B cell (primary cell): ENCODE data around the gene IP6K2. TPM values are rescaled to one million over a fixed set of nuclear protein-coding genes. Genes with fewer than 3 reads are reported as not detected.

Experiments
- ATAC-seq: fragments of 200-7000 bp; cut with Tn5 transposase; one replicate; pipeline ENCODE4 v1.10.0; 2021; ENCODE audit warnings: low read depth, mild to moderate bottlenecking, moderate number of reproducible peaks, moderate library complexity
- CTCF ChIA-PET: fragments of 350-600 bp; sonication (Branson Sonifier 250); formaldehyde crosslinking; loops from one replicate; lab custom pipeline; 2021; ENCODE audit warnings: antibody characterized with exemption, inconsistent platforms; lab: Charles Lee
- POLR2A ChIA-PET: fragments of 350-600 bp; sonication (Branson Sonifier 250); formaldehyde crosslinking; loops from one replicate; lab custom pipeline; 2021; ENCODE audit warnings: antibody characterized with exemption; lab: Charles Lee
- DNase-seq: peaks from one replicate; pipeline ENCODE4 v3.0.0; 2013
- H2AFZ ChIP-seq: 2 replicates; pipeline ENCODE4 v1.6.1; 2012; ENCODE audit warnings: mild to moderate bottlenecking, low read depth, low read length; ENCODE audit not compliant: insufficient read depth, poor library complexity, severe bottlenecking
- H3K27ac ChIP-seq, 2 donors: 1 replicate in 1 of 2; 2 replicates in 1 of 2; pipeline ENCODE4 v1.5.1; 2012 to 2013; ENCODE audit warnings: low read length in 2 of 2, mild to moderate bottlenecking in 2 of 2, moderate library complexity in 1 of 2
- H3K27me3 ChIP-seq, 4 experiments: fragments of 200-600 bp in 1 of 4; sonication (generic) in 1 of 4; replicated peaks in 1 of 4; 1 replicate in 2 of 4; 2 replicates in 2 of 4; pipeline versions ENCODE4 v1.6.1 to v1.7.0; 2013 to 2016; ENCODE audit warnings: low read length in 3 of 4, mild to moderate bottlenecking in 2 of 4, mixed read lengths in 1 of 4, moderate library complexity in 1 of 4; ENCODE audit not compliant: insufficient read depth in 4 of 4, control insufficient read depth in 3 of 4; ENCODE audit errors: control extremely low read depth in 1 of 4
- H3K36me3 ChIP-seq, 2 experiments: replicated peaks in 1 of 2; 1 replicate in 1 of 2; 2 replicates in 1 of 2; pipeline versions ENCODE4 v1.6.1 to v1.7.1; 2013; ENCODE audit warnings: low read length in 1 of 2; ENCODE audit not compliant: insufficient read depth in 2 of 2, control insufficient read depth in 1 of 2; ENCODE audit errors: control extremely low read depth in 1 of 2, extremely low read depth in 1 of 2
- H3K4me1 ChIP-seq, 2 donors: fragments of 200-600 bp in 1 of 2; sonication (generic) in 1 of 2; 1 replicate in 1 of 2; 2 replicates in 1 of 2; pipeline versions ENCODE4 v1.5.1 to v1.6.1; 2013 to 2017; ENCODE audit warnings: low read length in 2 of 2; ENCODE audit not compliant: control insufficient read depth in 2 of 2, insufficient read depth in 2 of 2
- H3K4me2 ChIP-seq: replicated peaks from 2 replicates; pipeline ENCODE3; 2012; ENCODE audit warnings: mild to moderate bottlenecking, low read depth, low read length; ENCODE audit not compliant: poor library complexity, severe bottlenecking
- H3K4me3 ChIP-seq, 5 experiments: fragments of 200-600 bp in 1 of 5; sonication (generic) in 1 of 5; 1 replicate in 3 of 5; 2 replicates in 2 of 5; pipeline versions ENCODE4 v1.5.1 to v1.7.0; 2011 to 2016; ENCODE audit warnings: low read length in 4 of 5, mild to moderate bottlenecking in 4 of 5, low read depth in 2 of 5, control low read depth in 1 of 5, moderate library complexity in 1 of 5; ENCODE audit not compliant: insufficient read depth in 1 of 5; ENCODE audit errors: control extremely low read depth in 1 of 5, extremely low read depth in 1 of 5
- H3K79me2 ChIP-seq: fragments of 200-600 bp; sonication (generic); one replicate; pipeline ENCODE4 v1.6.0; 2016; ENCODE audit warnings: low read length; ENCODE audit not compliant: control insufficient read depth, insufficient read depth
- H3K9ac ChIP-seq: fragments of 200-600 bp; sonication (generic); 2 replicates; pipeline ENCODE4 v1.6.1; 2017; ENCODE audit warnings: mild to moderate bottlenecking, low read length, moderate library complexity
- H3K9me3 ChIP-seq, 3 donors: one replicate each; pipeline versions ENCODE4 v1.6.1 to v1.7.1; 2013; ENCODE audit warnings: low read length in 2 of 3; ENCODE audit not compliant: control insufficient read depth in 2 of 3, insufficient read depth in 1 of 3; ENCODE audit errors: control extremely low read depth in 1 of 3
- H4K20me1 ChIP-seq: 2 replicates; pipeline ENCODE4 v1.6.0; 2012; ENCODE audit warnings: mild to moderate bottlenecking, low read length; ENCODE audit not compliant: insufficient read depth, control insufficient read depth, poor library complexity, severe bottlenecking
- H3K27ac Mint-ChIP-seq: one replicate; pipeline ENCODE4 v1.8.0; 2021; ENCODE audit warnings: mixed read lengths
- H3K27me3 Mint-ChIP-seq: one replicate; pipeline ENCODE4 v1.8.0; 2021; ENCODE audit warnings: mixed read lengths
- H3K4me1 Mint-ChIP-seq: one replicate; pipeline ENCODE4 v1.8.0; 2021; ENCODE audit warnings: mixed read lengths
- H3K4me3 Mint-ChIP-seq: one replicate; pipeline ENCODE4 v1.8.0; 2021; ENCODE audit warnings: mixed read lengths
- H3K9me3 Mint-ChIP-seq: one replicate; pipeline ENCODE4 v1.8.0; 2022; ENCODE audit warnings: mixed read lengths; ENCODE audit not compliant: insufficient read depth
- EZH2 ChIP-seq: IDR thresholded peaks from 2 replicates; pipeline ENCODE4 v1.6.1; 2012; ENCODE audit warnings: borderline replicate concordance, low read depth, mild to moderate bottlenecking, moderate library complexity, low read length; ENCODE audit not compliant: insufficient read depth, poor library complexity, severe bottlenecking
- WGBS: methylation state at CpG from one replicate; pipeline ENCODE4 v1.1.5; 2013; ENCODE audit warnings: missing lambda C conversion rate; ENCODE audit not compliant: insufficient coverage; 5-methylcytosine and 5-hydroxymethylcytosine counted together
- intact Hi-C: fragments of 100-400 bp; cut with micrococcal nuclease; formaldehyde crosslinking; loops from one replicate; pipeline ENCODE4 v1.10.0; 2022
- polyA plus RNA-seq: library from polyadenylated mRNA; depleted of rRNA; stranded (reverse); fragments of >200 nt; gene quantifications from 2 replicates; pipeline ENCODE4 v1.2.3, GENCODE V29; 2012
- total RNA-seq, 2 donors: library from RNA; stranded (reverse); fragments of 120-200 nt in 1 of 2; gene quantifications; 1 replicate in 1 of 2; 2 replicates in 1 of 2; pipeline versions ENCODE4 v1.2.3 to v1.2.4, GENCODE V29; 2013 to 2022
- TF ChIP-seq, protein P1 (sequence below): fragments of 200-600 bp; IDR thresholded peaks from one replicate; pipeline ENCODE4 v1.8.0; 2022; ENCODE audit warnings: antibody characterized with exemption, mild to moderate bottlenecking

The IP6K2 gene
- total and polyA plus RNA-seq, 2 donors (not counting 1 experiment from before 2014, with no cell fraction given), result 132 to 140 TPM

DNA sequence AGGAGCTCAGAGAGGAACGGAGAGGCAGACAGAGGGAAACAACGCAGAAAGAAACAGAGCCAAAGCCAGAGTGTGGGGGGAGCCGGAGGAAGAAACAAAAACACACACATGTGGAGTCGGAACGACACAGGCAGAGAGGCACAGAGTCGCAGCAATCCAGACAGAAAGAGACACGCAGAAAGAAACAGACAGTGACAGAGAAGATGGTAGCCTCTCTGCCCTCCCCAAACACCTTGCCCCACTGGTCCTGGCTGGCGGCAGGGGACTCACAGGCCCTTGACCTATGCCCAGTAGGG lies 33.0 kb downstream of the IP6K2 start:
- Mint-ChIP-seq H3K27me3 (no peaks in the 10 kb centered on the region), H3K4me3 (peak overlapping the region; percentile 11), H3K4me1 (peaks cover 40% of the 10 kb centered on the region), H3K9me3 (no peaks in the 10 kb centered on the region), H3K27ac (peak overlapping the region; percentile 13)
- Histone ChIP-seq H3K79me2 (no peaks in the 10 kb centered on the region), H3K4me2 (no peak overlapping the region), H3K27me3 (no peaks in the 10 kb centered on the region), H3K4me3 (no peak overlapping the region), H3K27ac (no peak overlapping the region), H4K20me1 (no peaks in the 10 kb centered on the region), H2AFZ (no peak overlapping the region), H3K9ac (no peak overlapping the region), H3K9me3 (no peaks in the 10 kb centered on the region), H3K4me1 (peaks cover 26 to 41% of the 10 kb centered on the region in 2 donors), H3K36me3 (peaks cover 0 to 22% of the 10 kb centered on the region in 2 experiments)
- TF ChIP-seq EZH2, result no peak
- TF ChIP-seq, protein P1, sequence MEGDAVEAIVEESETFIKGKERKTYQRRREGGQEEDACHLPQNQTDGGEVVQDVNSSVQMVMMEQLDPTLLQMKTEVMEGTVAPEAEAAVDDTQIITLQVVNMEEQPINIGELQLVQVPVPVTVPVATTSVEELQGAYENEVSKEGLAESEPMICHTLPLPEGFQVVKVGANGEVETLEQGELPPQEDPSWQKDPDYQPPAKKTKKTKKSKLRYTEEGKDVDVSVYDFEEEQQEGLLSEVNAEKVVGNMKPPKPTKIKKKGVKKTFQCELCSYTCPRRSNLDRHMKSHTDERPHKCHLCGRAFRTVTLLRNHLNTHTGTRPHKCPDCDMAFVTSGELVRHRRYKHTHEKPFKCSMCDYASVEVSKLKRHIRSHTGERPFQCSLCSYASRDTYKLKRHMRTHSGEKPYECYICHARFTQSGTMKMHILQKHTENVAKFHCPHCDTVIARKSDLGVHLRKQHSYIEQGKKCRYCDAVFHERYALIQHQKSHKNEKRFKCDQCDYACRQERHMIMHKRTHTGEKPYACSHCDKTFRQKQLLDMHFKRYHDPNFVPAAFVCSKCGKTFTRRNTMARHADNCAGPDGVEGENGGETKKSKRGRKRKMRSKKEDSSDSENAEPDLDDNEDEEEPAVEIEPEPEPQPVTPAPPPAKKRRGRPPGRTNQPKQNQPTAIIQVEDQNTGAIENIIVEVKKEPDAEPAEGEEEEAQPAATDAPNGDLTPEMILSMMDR, result no peak
- ChIA-PET CTCF (interaction anchor here (1.2 to 1.3 kb wide), 2 partner anchors 14 to 16 kb away, joined by 3 read pairs; no protein-coding TSS in a partner anchor), POLR2A (interaction anchor here (0.8 kb wide), 1 partner anchor 307 kb away, joined by 3 read pairs; no protein-coding TSS in a partner anchor)
- ATAC-seq (no peak), DNase-seq (no peak)
- WGBS, result 97% methylated on average over 8 of the region's 8 CpGs
- intact Hi-C loops, result loop anchor here (2.0 to 10.0 kb wide), 2 partner anchors 19 to 219 kb away; a partner anchor contains a TSS

DNA sequence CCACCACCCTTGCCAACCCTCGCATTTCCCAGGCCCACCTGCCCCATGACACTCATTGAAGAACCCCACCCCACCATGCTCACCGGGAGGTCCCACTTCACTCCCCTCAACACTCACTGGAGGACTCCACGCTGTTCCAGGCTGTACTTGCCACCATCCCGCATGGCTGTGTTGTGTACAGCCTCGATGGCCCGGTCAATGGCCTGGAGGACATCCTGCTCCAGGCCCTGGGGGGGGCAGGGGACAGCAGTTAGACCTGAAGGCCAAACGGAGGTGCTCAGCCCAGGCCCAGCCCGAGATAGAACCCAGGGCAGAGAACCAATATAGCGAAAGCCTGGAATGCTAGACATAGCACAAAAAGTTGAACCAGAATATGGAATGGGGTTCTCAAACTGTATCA lies 34.2 kb downstream of the IP6K2 start:
- Mint-ChIP-seq H3K4me1 (peaks cover 40% of the 10 kb centered on the region), H3K27ac (no peak overlapping the region), H3K27me3 (no peaks in the 10 kb centered on the region), H3K9me3 (no peaks in the 10 kb centered on the region), H3K4me3 (no peak overlapping the region)
- intact Hi-C loops, result loop anchor here (10.0 kb wide), 1 partner anchor 218 kb away; a partner anchor contains a TSS
- Histone ChIP-seq H3K9me3 (no peaks in the 10 kb centered on the region), H3K9ac (no peak overlapping the region), H3K27ac (no peak overlapping the region), H3K4me2 (no peak overlapping the region), H3K79me2 (no peaks in the 10 kb centered on the region), H3K36me3 (peaks cover 0 to 14% of the 10 kb centered on the region in 2 experiments), H3K4me1 (peaks cover 26 to 46% of the 10 kb centered on the region in 2 donors), H3K27me3 (no peaks in the 10 kb centered on the region), H2AFZ (no peak overlapping the region), H4K20me1 (no peaks in the 10 kb centered on the region), H3K4me3 (no peak overlapping the region)
- TF ChIP-seq EZH2, result no peak
- TF ChIP-seq, protein P1, result no peak
- ChIA-PET POLR2A (no interaction called here), CTCF (interaction anchor here (1.0 kb wide), 1 partner anchor 282 kb away, joined by 6 read pairs; no protein-coding TSS in a partner anchor)
- DNase-seq (no peak), ATAC-seq (no peak)
- 98% methylated on average over 8 of the region's 9 CpGs for WGBS
